Stimulated activated CD4-positive, alpha-beta T cell treated with anti-CD3 and anti-CD28 coated beads, Interleukin-4, amount 100 ng/mL, for 4 hours (primary cell): ENCODE measurements around the gene RGL1.

Experiments
- DNase-seq, 2 experiments: peaks; one replicate each; pipeline ENCODE4 v3.0.0-alpha.2; 2020

Gene RGL1

DNA sequence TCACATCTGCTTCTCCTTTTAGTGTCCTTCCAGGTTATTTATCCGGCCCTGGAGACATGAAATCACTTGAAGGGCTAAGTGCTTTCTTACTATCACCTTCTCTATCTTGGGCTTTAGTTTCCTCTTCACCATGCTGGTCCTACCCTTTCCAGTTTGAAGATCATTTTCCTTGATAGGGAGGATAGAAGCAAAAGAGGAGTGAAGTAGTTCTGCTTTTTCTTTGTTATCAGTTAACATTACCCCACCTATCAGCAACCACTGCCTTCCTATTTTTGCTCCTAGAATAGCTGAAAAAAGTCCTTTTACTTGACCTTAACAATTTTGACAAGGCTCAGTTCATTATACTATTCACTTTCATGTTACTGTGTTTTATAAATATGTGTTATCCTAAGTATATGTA, 19.4 kb downstream of the RGL1 start:
- no peak for DNase-seq

DNA sequence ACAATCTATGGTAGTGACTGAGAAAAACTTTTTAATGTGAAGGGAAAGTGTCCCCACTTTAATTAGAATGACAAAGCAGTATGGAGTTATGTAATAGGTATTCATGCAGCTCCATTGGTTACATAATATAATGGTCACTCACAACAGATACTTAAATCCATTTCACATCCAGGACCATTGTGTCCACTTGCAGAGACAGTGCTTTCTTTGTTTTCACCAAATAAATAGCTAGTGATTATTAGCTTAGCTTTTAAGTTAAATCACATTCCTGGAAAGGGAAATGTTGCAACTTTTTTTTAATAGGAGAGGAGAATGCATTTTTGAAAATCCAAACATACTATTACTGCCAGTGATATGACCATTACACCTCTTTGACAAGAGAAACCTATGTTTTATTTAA, 22.9 kb downstream of the RGL1 start:
- DNase-seq: no peak

- no peak for DNase-seq
Observed at GRCh38 chr1:183830389-183830788, 25.5 kb downstream of the RGL1 start.

GRCh38 chr1:183831311-183831710, 26.4 kb downstream of the RGL1 start:
- DNase-seq: no peak

GRCh38 chr1:183832459-183832858, 27.5 kb downstream of the RGL1 start:
- DNase-seq: no peak

DNA sequence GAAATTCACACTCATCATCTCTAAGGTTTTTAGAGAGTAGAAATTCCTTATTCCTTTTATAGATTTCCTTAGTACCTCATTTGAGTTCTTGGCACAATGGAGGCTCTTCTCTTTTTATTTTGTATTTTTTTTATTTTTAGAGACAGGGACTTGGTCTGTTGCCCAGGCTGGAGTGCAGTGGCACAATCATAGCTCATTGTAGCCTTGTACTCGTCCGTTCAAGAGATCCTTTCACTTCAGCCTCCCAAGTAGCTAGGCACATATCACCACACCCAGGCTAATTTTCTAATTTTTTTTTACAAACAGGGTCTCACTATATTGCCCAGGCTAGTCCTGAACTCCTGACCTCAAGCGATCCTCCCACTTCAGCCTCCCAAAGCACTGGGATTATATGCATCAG, 29.6 kb downstream of the RGL1 start:
- DNase-seq: no peak

DNA sequence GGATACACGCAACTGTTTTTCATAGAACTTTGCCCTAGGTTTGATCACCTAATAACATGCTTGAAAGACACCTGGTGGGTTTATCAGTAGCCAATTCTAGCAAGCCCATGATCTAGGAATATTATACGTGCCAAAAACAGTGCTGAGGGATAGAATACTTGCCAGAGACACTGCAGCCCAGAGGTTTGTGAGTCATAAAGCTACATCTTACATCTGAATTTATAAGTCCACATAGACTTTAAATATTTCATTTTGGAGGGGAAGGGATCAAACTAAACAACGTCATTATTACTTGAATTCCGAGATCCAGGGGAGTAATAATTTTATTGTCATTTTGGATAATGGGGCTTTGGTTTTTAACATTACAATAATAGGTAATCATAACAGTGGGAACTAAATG, 31.7 kb downstream of the RGL1 start:
- no peak for DNase-seq

DNA sequence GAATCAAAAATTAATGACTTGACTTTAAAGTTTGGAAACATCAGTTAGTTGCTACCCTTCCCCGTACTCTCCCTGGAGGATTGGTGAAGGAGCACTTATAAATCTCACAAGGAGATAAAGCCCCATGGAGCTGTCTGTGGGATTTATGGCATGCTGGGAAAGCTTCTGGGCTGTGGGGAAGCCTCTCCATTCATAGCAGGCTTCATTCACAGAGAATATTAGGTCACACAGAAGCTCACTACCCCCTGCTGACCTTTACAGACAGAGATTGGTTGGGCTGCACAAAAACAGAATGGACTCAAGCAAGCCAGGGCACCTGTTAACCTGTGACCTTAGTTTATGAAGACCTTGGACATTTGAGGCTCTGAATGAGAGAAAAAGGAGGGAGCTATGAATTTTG, 32.1 kb downstream of the RGL1 start:
- DNase-seq: no peak

GRCh38 chr1:183838221-183838620, 33.3 kb downstream of the RGL1 start:
- DNase-seq: no peak

DNA sequence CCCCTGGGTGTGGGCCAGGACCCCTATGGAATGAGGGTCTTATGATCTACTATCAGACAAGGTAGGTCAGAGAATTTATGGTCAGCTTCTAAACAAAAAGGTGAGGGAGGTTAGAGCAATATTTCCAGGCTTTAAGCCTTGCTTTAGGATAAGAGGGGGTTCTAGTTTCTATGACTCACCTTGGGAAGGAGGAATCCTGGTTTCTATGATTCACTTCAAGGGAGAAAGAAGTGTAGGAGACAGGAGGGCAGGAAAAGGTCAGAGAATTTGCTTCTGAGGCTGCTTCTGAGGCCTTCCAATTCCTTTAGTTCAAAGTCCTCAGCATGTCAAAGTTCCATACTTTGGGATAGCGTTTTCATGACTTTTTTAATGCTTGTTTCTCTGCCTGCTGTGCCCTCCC, 35.2 kb downstream of the RGL1 start:
- DNase-seq: no peak

DNA sequence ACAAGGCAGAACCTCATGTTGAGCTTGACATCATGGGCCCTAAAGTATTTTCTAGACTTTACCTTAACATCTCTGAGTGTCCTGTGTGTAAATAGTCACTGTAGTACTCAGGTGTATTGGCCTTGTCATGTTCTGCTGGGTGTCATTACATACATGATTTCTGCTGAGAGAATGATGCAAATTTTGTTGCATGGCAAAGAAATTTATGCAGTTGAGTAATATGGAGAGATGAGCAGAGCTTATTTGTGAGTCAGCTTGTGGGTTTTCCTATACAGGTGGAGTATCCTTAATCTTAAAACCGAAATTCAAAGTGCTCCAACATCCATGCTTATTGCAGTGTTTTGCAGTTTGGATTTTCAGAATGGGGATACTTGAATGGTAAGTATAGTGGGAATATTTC, 36.6 kb downstream of the RGL1 start:
- DNase-seq: no peak

DNA sequence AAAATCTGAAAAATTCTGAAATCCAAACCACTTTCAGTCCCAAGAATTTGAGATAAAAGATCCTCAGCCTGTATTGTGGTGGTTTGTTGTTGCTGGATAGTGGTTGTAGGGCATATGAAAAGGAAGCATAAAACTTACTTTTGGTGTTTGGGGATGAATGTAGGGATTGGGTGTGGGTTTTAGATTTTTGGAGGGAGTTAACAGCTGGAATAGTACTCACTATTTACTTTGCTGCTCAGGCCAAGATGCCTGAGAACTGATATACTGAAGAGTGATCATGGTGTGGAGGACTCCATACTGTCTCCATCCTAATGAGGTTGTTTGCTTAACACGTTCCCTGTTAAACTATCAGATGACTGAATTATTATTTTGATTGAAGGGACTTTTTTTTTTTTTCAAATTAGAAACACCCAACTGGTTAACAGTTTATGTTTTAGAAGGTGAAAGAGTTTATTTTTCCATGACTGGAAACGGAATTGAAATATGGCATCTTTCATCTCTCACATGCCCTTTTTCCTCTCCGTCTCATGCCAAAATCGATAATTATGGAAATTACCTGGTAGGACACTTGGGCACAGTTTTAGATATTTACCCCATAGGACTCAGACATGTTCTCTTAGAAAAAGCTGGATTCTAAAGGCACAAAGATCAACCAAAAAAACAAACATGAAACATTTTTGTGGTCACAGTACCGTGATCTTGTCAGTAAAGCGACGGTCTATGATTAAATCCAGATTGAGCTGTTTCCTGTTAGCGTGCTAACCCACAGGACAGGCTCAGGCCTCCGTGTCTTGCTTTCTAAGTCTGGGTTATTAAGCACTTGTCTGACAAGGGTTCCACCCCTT, 37.3 kb downstream of the RGL1 start:
- no peak for DNase-seq

DNA sequence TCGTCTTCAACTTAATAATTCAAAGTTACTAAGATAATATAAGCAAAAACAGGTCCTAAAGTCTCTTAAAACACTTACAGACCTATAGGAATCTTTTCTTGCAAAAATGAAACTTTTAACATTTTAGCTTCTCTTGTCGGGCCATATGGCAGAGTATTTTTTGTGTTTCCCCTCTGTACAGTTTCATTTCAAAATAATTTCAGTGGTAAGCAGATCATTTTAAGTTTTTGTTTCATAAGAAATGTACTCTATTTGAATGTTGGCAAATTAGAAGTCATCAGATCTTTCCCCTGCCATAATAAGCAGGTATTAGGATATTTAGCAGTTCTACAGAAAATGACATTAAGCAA, 37.9 kb downstream of the RGL1 start:
- no peak for DNase-seq

- no peak for DNase-seq
Observed at GRCh38 chr1:183844806-183845205, 39.9 kb downstream of the RGL1 start.

GRCh38 chr1:183845681-183846080, 40.8 kb downstream of the RGL1 start:
- no peak for DNase-seq

DNA sequence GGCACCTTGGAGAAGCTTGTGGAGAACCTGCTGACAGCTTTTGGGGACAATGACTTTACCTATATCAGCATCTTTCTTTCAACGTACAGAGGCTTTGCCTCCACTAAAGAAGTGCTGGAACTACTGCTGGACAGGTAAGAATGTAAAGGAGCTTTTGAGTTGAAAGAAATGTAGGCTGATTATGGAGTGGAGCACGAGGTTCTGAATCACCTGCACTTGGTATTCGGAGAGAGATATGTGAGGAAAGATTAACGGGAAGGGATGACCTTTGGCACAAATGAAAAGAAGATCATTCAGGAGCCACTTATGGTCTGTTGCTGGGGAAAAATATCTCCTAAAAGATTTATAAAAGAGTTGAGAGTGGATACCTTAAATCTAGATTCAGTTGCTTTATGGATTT, 42.7 kb downstream of the RGL1 start:
- DNase-seq: no peak

GRCh38 chr1:183850852-183851251, 45.9 kb downstream of the RGL1 start:
- DNase-seq: no peak

GRCh38 chr1:183859119-183859518, 54.2 kb downstream of the RGL1 start:
- no peak for DNase-seq

DNA sequence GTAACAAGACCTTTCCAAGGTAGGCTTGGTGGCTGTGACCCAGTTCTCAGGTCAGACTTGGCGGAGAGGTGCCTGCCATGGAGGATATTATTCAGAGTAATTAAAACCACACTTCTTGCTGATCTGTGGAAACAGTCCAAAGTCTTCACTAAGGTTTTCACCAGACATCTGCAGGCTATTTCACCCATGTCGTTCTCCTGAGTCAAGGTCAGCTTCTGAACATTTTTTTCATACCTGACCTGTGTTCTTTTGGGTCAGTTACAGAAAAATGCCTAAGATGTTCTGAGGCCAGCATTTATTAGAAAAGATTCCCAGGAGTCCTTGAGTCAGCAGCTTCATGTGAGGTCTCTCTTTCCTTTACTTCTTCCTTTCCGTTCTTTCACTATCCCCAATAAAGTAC, 54.9 kb downstream of the RGL1 start:
- DNase-seq: no peak

DNA sequence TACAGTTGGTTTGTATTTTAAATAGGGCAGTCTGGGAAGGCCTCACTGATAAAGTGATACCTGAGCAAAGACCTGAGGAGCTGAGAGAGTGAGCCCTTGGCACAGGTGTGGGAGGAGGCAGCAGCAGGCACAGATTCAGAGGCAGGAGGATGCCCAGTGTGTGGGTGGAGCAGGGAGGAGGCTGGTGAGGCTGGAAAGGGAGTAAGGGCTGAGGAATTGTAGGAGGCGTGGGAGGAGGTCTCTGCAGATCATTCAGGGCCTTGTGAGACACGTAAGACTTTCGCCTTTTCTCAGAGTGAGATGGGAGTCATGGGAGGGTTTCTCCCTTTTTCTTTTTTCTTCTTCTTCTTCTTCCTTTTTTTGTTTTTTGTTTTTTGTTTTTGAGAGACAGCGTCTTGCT, 58.0 kb downstream of the RGL1 start:
- no peak for DNase-seq

GRCh38 chr1:183863852-183864251, 58.9 kb downstream of the RGL1 start:
- no peak for DNase-seq

DNA sequence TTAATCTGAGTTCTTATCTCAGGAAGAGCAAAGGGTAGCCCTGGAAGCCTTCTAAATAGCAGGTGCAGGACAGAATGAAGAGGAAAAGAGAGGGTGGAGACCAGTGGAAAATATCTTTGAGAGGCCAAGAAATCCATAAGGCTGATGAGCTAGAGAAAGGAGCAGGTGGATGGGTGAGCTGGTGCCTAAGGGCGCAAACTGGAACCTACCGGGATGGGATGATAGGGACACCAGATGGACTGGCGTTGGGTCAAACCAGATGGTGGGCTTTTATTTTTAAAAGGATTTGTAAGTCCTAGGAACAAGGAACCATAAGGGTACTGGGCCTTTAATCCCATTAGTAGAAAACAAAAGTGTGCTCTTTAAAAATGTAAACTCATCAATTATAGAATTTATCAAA, 59.7 kb downstream of the RGL1 start:
- no peak for DNase-seq

GRCh38 chr1:183869230-183869629, 64.3 kb downstream of the RGL1 start:
- no peak for DNase-seq

DNA sequence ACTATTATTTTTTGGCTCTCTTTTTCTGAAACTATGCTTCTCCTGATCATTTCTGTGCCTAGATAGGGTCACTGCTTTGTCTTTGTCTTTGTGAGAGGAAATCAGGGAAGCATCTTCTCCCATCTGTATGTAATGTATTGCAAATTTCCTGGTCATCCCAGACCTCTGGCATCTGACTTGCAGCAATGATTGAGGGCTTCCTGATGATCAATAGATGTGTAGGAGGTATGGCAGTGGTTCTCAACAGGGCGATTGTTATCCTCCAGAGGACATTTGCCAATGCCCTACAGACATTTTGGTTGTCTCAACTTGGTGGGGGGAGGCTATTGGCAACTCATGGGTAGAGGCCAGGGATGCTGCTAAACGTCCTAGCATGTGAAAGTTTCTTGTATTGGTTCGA, 64.7 kb downstream of the RGL1 start:
- DNase-seq: no peak

DNA sequence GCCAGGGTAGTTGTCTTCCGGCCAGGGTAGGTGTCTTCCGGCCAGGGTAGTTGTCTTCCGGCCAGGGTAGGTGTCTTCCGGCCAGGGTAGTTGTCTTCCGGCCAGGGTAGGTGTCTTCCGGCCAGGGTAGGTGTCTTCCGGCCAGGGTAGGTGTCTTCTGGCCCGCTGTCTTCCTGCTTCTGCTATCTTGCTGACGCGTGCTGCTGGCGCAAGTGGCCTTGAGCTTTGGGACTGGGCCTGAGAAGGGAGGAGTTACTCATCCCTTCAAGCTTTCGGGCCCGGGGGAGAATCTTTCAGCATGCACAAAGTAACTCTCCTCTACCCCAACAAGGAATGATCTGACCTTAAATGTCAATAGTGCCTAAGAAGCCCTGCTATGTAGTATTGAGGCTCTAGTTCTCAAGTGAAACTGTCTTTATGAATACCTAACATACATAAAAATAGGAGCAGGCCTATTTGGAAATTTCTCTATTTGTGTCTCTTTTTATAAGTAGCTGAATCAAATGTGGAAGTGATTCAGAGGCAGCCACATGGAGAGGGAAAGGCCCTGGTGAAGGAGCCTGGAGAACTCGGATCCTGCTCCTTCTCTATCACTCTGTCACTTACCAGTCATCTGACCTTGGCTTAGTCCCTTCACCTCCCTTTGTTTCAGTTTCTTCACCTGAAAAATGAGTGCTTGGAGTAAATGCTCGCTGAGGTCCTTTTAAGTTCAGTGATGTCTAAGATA, 65.6 kb downstream of the RGL1 start:
- no peak for DNase-seq
